Measurements from ENCODE around the gene KCNH5.

KCNH5 gene

DNA sequence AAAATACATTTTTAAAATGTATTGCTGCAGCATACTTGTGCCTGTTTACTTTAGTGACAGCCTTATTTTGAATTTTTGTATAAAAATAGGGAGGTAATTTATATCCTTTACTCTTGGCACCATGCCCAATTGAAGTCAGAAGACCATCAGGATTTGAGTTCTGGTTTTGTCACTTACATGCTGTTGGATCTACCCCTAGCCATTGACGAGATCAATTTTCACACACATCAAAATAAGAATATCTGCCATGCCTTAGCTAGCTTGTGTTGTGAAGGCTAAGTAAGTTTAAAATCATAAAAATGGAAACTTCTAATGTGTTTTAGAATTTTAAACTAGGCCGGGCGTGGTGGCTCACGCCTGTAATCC lies 381.8 kb downstream of the KCNH5 start:
- TF ChIP-seq SIN3A (IDR thresholded peaks at IDR 0.05; ENCODE audit: borderline replicate concordance, insufficient read depth, low read length) = no peak
- TF ChIP-seq TAF1 (IDR thresholded peaks at IDR 0.05; ENCODE audit: borderline replicate concordance, insufficient read depth, low read length) = no peak
- TF ChIP-seq FOXP2 (optimal IDR thresholded peaks at IDR 0.05; ENCODE audit: borderline replicate concordance, extremely low read depth, extremely low read length, insufficient read depth) = no peak
- TF ChIP-seq, protein P1, sequence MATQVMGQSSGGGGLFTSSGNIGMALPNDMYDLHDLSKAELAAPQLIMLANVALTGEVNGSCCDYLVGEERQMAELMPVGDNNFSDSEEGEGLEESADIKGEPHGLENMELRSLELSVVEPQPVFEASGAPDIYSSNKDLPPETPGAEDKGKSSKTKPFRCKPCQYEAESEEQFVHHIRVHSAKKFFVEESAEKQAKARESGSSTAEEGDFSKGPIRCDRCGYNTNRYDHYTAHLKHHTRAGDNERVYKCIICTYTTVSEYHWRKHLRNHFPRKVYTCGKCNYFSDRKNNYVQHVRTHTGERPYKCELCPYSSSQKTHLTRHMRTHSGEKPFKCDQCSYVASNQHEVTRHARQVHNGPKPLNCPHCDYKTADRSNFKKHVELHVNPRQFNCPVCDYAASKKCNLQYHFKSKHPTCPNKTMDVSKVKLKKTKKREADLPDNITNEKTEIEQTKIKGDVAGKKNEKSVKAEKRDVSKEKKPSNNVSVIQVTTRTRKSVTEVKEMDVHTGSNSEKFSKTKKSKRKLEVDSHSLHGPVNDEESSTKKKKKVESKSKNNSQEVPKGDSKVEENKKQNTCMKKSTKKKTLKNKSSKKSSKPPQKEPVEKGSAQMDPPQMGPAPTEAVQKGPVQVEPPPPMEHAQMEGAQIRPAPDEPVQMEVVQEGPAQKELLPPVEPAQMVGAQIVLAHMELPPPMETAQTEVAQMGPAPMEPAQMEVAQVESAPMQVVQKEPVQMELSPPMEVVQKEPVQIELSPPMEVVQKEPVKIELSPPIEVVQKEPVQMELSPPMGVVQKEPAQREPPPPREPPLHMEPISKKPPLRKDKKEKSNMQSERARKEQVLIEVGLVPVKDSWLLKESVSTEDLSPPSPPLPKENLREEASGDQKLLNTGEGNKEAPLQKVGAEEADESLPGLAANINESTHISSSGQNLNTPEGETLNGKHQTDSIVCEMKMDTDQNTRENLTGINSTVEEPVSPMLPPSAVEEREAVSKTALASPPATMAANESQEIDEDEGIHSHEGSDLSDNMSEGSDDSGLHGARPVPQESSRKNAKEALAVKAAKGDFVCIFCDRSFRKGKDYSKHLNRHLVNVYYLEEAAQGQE (IDR thresholded peaks at IDR 0.05; ENCODE audit: insufficient read depth in 1 of 2, low read depth in 2 of 2, low read length in 2 of 2) = no peak
- TF ChIP-seq POLR2AphosphoS5 (IDR thresholded peaks at IDR 0.05; ENCODE audit: low read depth, low read length) = no peak

DNA sequence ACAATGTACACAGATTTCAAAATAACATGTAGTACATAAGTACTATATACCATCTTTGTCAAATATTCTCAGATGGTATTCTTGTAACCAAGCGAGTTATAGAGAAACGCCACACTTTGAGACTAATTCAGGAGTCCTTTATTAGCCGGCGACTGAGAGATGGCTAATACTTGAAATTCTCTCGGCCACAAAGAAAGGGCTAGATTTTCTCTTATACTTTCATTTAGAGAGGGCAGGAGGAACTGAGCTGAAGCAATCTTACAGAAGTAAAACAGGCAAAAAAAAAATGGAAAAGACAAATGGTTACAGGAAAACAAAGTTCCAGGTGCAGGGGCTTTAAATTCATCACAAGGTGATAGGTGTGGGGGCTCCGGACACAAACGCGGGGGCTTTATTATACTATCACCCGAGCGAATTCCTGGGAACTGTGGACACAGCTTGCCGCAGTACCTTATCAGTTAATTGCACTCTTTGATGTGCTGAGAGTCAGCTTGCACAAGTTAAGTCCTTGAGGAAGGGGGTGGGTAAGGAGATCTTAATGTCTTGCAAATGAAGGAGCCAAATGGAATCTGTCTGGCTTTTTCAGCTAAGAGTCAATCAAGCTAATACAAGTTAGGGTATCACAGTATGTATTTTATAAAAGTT lies 382.3 kb downstream of the KCNH5 start:
- TF ChIP-seq FOXP2 (optimal IDR thresholded peaks at IDR 0.05; ENCODE audit: borderline replicate concordance, extremely low read depth, extremely low read length, insufficient read depth) (no peak), TAF1 (IDR thresholded peaks at IDR 0.05; ENCODE audit: borderline replicate concordance, insufficient read depth, low read length) (no peak), POLR2AphosphoS5 (IDR thresholded peaks at IDR 0.05; ENCODE audit: low read depth, low read length) (no peak)
- TF ChIP-seq, protein P1 (IDR thresholded peaks at IDR 0.05; ENCODE audit: insufficient read depth in 1 of 2, low read depth in 2 of 2, low read length in 2 of 2) = no peak

DNA sequence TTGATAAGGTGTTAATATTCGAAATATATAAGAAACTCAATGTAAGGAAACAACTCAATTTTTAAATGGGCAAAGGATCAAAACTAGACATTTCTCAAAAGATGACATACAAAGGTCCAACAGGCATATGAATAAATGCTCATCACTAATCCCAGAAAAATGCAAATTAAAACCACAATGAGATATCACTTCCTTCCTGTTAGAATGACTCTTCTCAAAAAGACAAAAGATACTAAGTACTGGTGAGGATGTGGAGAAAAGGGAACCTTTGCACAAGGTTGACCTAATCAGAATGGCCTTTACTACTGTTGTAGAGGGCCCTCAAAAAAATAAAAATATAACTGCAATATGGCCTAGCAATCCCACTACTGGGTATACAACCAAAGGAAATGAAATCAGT lies 383.4 kb downstream of the KCNH5 start:
- no peak for TF ChIP-seq TAF1 (IDR thresholded peaks at IDR 0.05; ENCODE audit: borderline replicate concordance, insufficient read depth, low read length)
- TF ChIP-seq SIN3A (IDR thresholded peaks at IDR 0.05; ENCODE audit: borderline replicate concordance, insufficient read depth, low read length) = no peak
- no peak for TF ChIP-seq POLR2AphosphoS5 (IDR thresholded peaks at IDR 0.05; ENCODE audit: low read depth, low read length)
- TF ChIP-seq, protein P1 (IDR thresholded peaks at IDR 0.05; ENCODE audit: insufficient read depth in 1 of 2, low read depth in 2 of 2, low read length in 2 of 2) = no peak

DNA sequence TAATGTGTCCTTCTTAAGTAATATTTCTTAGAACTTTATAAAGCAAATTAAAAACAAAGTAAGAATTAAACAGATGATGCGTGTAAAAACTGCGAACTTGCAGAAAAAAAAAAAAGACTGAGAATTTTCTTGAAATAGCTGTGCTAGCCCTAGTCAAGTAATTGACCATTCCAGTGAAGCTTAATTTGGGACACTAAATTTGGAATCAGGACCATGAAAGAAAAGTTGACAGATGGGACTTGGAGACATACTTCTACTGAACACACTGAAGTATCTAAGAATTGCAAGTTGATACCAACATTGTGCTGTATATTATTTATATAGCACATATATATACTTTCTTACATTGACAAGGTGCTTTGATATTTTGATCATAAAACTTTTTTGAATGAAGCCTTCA lies 386.6 kb downstream of the KCNH5 start:
- TF ChIP-seq FOXP2 (optimal IDR thresholded peaks at IDR 0.05; ENCODE audit: borderline replicate concordance, extremely low read depth, extremely low read length, insufficient read depth) = no peak
- no peak for TF ChIP-seq SIN3A (IDR thresholded peaks at IDR 0.05; ENCODE audit: borderline replicate concordance, insufficient read depth, low read length)
- no peak for TF ChIP-seq POLR2AphosphoS5 (IDR thresholded peaks at IDR 0.05; ENCODE audit: low read depth, low read length)
- TF ChIP-seq TAF1 (IDR thresholded peaks at IDR 0.05; ENCODE audit: borderline replicate concordance, insufficient read depth, low read length) = no peak
- TF ChIP-seq, protein P1 (IDR thresholded peaks at IDR 0.05; ENCODE audit: insufficient read depth in 1 of 2, low read depth in 2 of 2, low read length in 2 of 2) = no peak

DNA sequence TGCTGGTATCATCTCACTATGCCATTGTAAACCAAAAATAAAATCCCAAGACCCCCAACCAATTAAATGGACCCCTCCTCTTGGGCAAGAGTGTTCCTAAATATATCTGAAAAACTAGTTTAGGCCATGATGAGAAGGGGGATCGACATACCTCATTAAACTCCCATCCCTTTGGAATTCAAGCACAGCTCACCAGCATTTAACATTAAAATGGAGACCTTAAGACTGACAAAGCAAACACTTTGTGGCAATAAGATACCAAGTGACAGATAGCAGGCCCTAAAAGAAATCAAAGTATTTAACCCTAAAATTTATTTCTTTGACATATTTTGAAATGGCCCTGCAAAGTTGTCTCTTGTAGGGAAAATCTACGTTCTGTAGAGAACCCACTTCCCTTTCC lies 387.9 kb downstream of the KCNH5 start:
- TF ChIP-seq, protein P1 (IDR thresholded peaks at IDR 0.05; ENCODE audit: insufficient read depth in 1 of 2, low read depth in 2 of 2, low read length in 2 of 2) = no peak
- TF ChIP-seq SIN3A (IDR thresholded peaks at IDR 0.05; ENCODE audit: borderline replicate concordance, insufficient read depth, low read length) (no peak), TAF1 (IDR thresholded peaks at IDR 0.05; ENCODE audit: borderline replicate concordance, insufficient read depth, low read length) (no peak), POLR2AphosphoS5 (IDR thresholded peaks at IDR 0.05; ENCODE audit: low read depth, low read length) (no peak), FOXP2 (optimal IDR thresholded peaks at IDR 0.05; ENCODE audit: borderline replicate concordance, extremely low read depth, extremely low read length, insufficient read depth) (no peak)
